GM20000 (cell line): Measurements from ENCODE around the gene CUL4A.

Experiments used
- DNase-seq: peaks from one replicate; pipeline ENCODE4 v3.0.0; 2012; ENCODE audit warnings: low spot score
- TF ChIP-seq, protein P1 (sequence below): IDR thresholded peaks from 2 replicates; pipeline ENCODE4 v1.5.1; 2012; ENCODE audit warnings: mild to moderate bottlenecking, control low read depth; ENCODE audit errors: extremely low read depth, missing control alignments

The CUL4A gene

DNA sequence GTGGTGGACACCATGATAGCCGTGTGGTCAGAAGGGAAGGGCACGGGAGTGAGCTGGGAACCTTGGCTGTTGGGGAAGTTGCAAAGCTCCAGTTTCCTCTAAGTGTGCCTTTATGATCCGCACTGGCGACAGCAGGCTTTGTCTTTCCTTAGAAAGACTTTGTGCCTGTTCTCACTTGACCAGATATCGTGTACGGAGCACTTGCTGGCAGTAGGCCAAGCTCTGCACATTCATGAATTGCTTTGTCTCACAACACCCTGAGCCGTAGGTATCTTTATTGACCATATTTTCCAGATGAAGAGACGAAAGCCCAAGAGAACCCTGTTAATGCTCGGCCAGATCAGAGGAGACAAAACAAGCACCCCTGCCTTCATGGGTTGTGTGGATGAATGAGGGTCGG is 15.1 kb downstream of the CUL4A start:
- no peak for DNase-seq
- TF ChIP-seq, protein P1, sequence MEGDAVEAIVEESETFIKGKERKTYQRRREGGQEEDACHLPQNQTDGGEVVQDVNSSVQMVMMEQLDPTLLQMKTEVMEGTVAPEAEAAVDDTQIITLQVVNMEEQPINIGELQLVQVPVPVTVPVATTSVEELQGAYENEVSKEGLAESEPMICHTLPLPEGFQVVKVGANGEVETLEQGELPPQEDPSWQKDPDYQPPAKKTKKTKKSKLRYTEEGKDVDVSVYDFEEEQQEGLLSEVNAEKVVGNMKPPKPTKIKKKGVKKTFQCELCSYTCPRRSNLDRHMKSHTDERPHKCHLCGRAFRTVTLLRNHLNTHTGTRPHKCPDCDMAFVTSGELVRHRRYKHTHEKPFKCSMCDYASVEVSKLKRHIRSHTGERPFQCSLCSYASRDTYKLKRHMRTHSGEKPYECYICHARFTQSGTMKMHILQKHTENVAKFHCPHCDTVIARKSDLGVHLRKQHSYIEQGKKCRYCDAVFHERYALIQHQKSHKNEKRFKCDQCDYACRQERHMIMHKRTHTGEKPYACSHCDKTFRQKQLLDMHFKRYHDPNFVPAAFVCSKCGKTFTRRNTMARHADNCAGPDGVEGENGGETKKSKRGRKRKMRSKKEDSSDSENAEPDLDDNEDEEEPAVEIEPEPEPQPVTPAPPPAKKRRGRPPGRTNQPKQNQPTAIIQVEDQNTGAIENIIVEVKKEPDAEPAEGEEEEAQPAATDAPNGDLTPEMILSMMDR: no peak

DNA sequence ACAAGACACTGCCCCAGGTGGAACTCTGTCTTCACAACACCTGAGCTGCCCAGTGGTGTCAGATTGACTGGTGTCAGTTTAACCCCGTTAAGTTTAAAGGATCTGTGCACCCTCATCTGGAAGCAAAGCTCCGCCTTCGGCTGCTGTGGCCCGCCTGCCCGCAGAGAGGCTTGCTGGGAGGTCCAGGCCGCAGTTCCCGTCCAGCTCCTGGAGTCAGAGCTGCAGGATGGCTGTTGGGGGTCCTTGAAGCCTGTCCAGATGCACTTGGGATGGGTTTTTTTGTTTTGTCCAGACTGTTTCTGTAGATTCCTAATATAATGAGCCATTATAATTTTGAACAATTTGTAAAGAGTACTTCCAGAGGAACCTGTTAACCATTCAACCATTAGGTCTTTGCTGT is 16.1 kb downstream of the CUL4A start:
- TF ChIP-seq, protein P1: no peak
- DNase-seq: no peak

DNA sequence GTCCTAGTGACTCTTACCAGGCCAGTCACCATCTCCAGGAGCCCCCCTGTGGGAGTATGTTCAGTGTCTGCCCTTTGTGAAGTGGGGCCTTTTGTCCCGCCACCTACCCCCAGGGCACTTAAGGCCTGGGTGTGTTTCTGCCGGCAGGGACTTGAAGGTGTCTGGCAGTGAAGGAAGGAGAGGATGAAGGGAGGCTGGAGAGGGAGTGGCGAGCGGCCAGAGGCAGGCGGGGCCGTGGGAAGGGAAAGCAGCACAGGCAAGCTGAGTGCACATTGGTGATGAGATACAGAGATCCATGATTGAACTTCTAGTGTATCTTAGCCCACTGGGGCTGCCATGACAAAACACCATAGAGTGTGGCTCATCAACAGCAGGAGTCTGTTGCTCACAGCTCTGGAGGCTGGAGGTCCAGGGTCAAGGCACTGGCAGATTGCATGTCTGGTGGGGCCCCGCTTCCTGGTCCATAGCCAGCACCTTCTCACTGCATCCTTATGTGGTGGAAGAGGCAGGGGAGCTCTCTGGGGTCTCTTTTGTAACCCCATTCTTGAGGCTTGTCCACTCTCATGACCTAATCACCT is 17.5 kb downstream of the CUL4A start:
- no peak for DNase-seq
- TF ChIP-seq, protein P1: no peak

GRCh38 chr13:113229161-113229560 is 19.7 kb downstream of the CUL4A start:
- DNase-seq: no peak
- TF ChIP-seq, protein P1: no peak

DNA sequence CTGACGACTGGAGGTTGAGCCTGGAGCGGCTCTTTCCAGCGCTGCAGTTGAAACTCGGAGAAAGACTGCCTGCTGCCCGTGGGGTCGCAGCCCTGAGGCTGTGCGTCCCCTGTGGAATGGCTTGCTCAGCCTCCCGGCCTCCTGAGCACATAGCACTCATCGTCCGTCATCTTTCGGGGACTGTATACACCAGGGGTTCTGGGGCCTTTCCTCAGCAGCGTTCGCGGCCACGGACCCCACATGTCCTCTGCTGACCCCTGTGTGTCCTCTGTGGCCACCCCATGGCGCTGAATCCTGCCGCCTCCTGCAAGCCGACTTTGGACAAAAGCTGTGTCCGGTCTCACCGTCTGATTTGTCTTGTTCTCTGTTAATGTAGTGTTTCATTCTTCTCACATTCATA is 20.4 kb downstream of the CUL4A start:
- DNase-seq: no peak
- TF ChIP-seq, protein P1: no peak

- DNase-seq: no peak
- TF ChIP-seq, protein P1: no peak
Observed at GRCh38 chr13:113231306-113232207, 22.1 kb downstream of the CUL4A start.
